Activated T-helper 2 cell treated with anti-CD3 and anti-CD28 coated beads, Interferon-gamma antibody, Interleukin-2, Interleukin-4, amounts not matched to agents 10 μg/mL and 5 μg/mL and 100 μg/mL, durations not matched to agents 14 hours and 24 hours and 36 hours (primary cell): ENCODE data around the gene ABCA2. TPM values are rescaled to one million over a fixed set of nuclear protein-coding genes. Genes with fewer than 3 reads are reported as not detected.

ENCODE experiments used
- DNase-seq: peaks from one replicate; pipeline ENCODE4 v3.0.0; 2021; ENCODE audit warnings: low spot score
- H3K27ac Mint-ChIP-seq: one replicate; pipeline ENCODE4 v1.8.0; 2021; ENCODE audit warnings: mixed read lengths
- H3K27me3 Mint-ChIP-seq: one replicate; pipeline ENCODE4 v1.8.0; 2021; ENCODE audit warnings: low read depth, mixed read lengths
- H3K36me3 Mint-ChIP-seq: one replicate; pipeline ENCODE4 v1.8.0; 2021; ENCODE audit warnings: low read depth, mixed read lengths
- H3K4me1 Mint-ChIP-seq: one replicate; pipeline ENCODE4 v1.8.0; 2021; ENCODE audit warnings: low read depth, mixed read lengths
- H3K4me3 Mint-ChIP-seq: one replicate; pipeline ENCODE4 v1.8.0; 2021; ENCODE audit warnings: low read depth, mild to moderate bottlenecking, moderate library complexity, mixed read lengths
- H3K9me3 Mint-ChIP-seq: one replicate; pipeline ENCODE4 v1.8.0; 2021; ENCODE audit warnings: mixed read lengths
- intact Hi-C: fragments of 100-400 bp; cut with micrococcal nuclease; formaldehyde crosslinking; loops from one replicate; pipeline ENCODE4 v1.15.1; 2023
- total RNA-seq: library from RNA; stranded (reverse); gene quantifications from 2 replicates; pipeline ENCODE4 v1.2.3, GENCODE V29; 2022

ABCA2 gene
- total RNA-seq, 1 donor from 2014 or later, result 27.4 TPM

- H3K4me1 Mint-ChIP-seq, result peaks cover 23% of the 10 kb centered on the region
These were observed 27.7 kb downstream of the ABCA2 start for GRCh38 chr9:137000177-137000930.

GRCh38 chr9:136997830-136998234 lies 30.2 kb downstream of the ABCA2 start:
- DNase-seq, result no peak
- Mint-ChIP-seq H3K36me3 (peaks cover 10% of the 10 kb centered on the region), H3K4me3 (no peak overlapping the region), H3K9me3 (no peaks in the 10 kb centered on the region), H3K4me1 (peaks cover 29% of the 10 kb centered on the region), H3K27me3 (peaks cover 3% of the 10 kb centered on the region), H3K27ac (peak overlapping the region; percentile 1)
- intact Hi-C loops, result no loop called here

More at GRCh38 chr9:137000177-137000930, 27.7 kb downstream of the ABCA2 start:
- Mint-ChIP-seq H3K36me3 (no peaks in the 10 kb centered on the region), H3K4me3 (no peak overlapping the region), H3K27me3 (peaks cover 3% of the 10 kb centered on the region), H3K27ac (peak overlapping the region; percentile 55), H3K9me3 (no peaks in the 10 kb centered on the region)
- DNase-seq, result peak; percentile 27
- intact Hi-C loops, result loop anchor here (2.0 kb wide), 1 partner anchor 34 kb away; no protein-coding TSS in a partner anchor

GRCh38 chr9:136997371-136997770 lies 30.7 kb downstream of the ABCA2 start:
- intact Hi-C loops, result no loop called here
- peaks cover 3% of the 10 kb centered on the region for H3K27me3 Mint-ChIP-seq
- H3K36me3 Mint-ChIP-seq, result peaks cover 10% of the 10 kb centered on the region
- H3K4me3 Mint-ChIP-seq, result no peak overlapping the region
- H3K4me1 Mint-ChIP-seq, result peaks cover 29% of the 10 kb centered on the region
- H3K9me3 Mint-ChIP-seq, result no peaks in the 10 kb centered on the region
- peak overlapping the region; percentile 1 for H3K27ac Mint-ChIP-seq
- DNase-seq, result no peak

- no peak for DNase-seq
- Mint-ChIP-seq H3K27ac (no peak within 1 kb of the TSS), H3K4me3 (no peak within 1 kb of the TSS), H3K9me3 (no peaks in the 10 kb centered on the region), H3K36me3 (peaks cover 10% of the 10 kb centered on the region), H3K4me1 (peaks cover 30% of the 10 kb centered on the region), H3K27me3 (no peaks in the 10 kb centered on the region)
- intact Hi-C loops, result no loop called here
These were observed 31.4 kb downstream of the ABCA2 start, which contains the start of gene CLIC3 for GRCh38 chr9:136996361-136997292. Gene CLIC3 (minus strand): TSS chr9:136996568. CDS start chr9:136996543, 25 bp downstream.

- Mint-ChIP-seq H3K4me1 (peaks cover 31% of the 10 kb centered on the region), H3K36me3 (peaks cover 10% of the 10 kb centered on the region), H3K27ac (no peak overlapping the region), H3K27me3 (no peaks in the 10 kb centered on the region), H3K4me3 (no peak overlapping the region), H3K9me3 (no peaks in the 10 kb centered on the region)
- intact Hi-C loops, result no loop called here
- DNase-seq, result no peak
These were observed 32.2 kb downstream of the ABCA2 start for GRCh38 chr9:136995772-136996311.

GRCh38 chr9:136995362-136995761 lies 32.7 kb downstream of the ABCA2 start:
- Mint-ChIP-seq H3K4me3 (no peak overlapping the region), H3K9me3 (no peaks in the 10 kb centered on the region), H3K36me3 (peaks cover 10% of the 10 kb centered on the region), H3K27ac (no peak overlapping the region), H3K27me3 (no peaks in the 10 kb centered on the region), H3K4me1 (peaks cover 27% of the 10 kb centered on the region)
- no peak for DNase-seq
- intact Hi-C loops, result no loop called here

- peaks cover 3% of the 10 kb centered on the region for H3K27me3 Mint-ChIP-seq
- peaks cover 10% of the 10 kb centered on the region for H3K36me3 Mint-ChIP-seq
- DNase-seq, result no peak
- H3K4me3 Mint-ChIP-seq, result no peak overlapping the region
- no peak overlapping the region for H3K27ac Mint-ChIP-seq
- H3K9me3 Mint-ChIP-seq, result no peaks in the 10 kb centered on the region
- intact Hi-C loops, result loop anchor here (5.0 kb wide), 1 partner anchor 32 kb away; the partner anchor contains the start of gene ABCA2
- peaks cover 22% of the 10 kb centered on the region for H3K4me1 Mint-ChIP-seq
These were observed 33.2 kb downstream of the ABCA2 start for GRCh38 chr9:136994888-136995230.

GRCh38 chr9:136994180-136994887 lies 33.7 kb downstream of the ABCA2 start:
- no peak overlapping the region for H3K27ac Mint-ChIP-seq
- H3K9me3 Mint-ChIP-seq, result no peaks in the 10 kb centered on the region
- peaks cover 22% of the 10 kb centered on the region for H3K4me1 Mint-ChIP-seq
- peaks cover 8% of the 10 kb centered on the region for H3K27me3 Mint-ChIP-seq
- peak overlapping the region; percentile 83 for H3K4me3 Mint-ChIP-seq
- no peak for DNase-seq
- H3K36me3 Mint-ChIP-seq, result peaks cover 10% of the 10 kb centered on the region
- intact Hi-C loops, result loop anchor here (5.0 kb wide), 1 partner anchor 33 kb away; the partner anchor contains the start of gene ABCA2

GRCh38 chr9:136992819-136993369 lies 35.1 kb downstream of the ABCA2 start:
- intact Hi-C loops, result loop anchor here (1.0 to 5.0 kb wide), 3 partner anchors 34 to 202 kb away; partner anchors contain the start of genes ABCA2 and TMEM141
- DNase-seq, result no peak
- no peaks in the 10 kb centered on the region for H3K9me3 Mint-ChIP-seq
- peaks cover 14% of the 10 kb centered on the region for H3K4me1 Mint-ChIP-seq
- peak overlapping the region; percentile 83 for H3K4me3 Mint-ChIP-seq
- peak overlapping the region; percentile 77 for H3K27ac Mint-ChIP-seq
- H3K27me3 Mint-ChIP-seq, result peaks cover 12% of the 10 kb centered on the region
- H3K36me3 Mint-ChIP-seq, result peaks cover 10% of the 10 kb centered on the region

- peak; percentile 93 for DNase-seq
- Mint-ChIP-seq H3K27me3 (peaks cover 17% of the 10 kb centered on the region), H3K4me1 (peaks cover 10% of the 10 kb centered on the region), H3K27ac (peak within 1 kb of the TSS; percentile 77), H3K4me3 (peak within 1 kb of the TSS; percentile 83), H3K9me3 (no peaks in the 10 kb centered on the region), H3K36me3 (peaks cover 10% of the 10 kb centered on the region)
- intact Hi-C loops, result loop anchor here (1.0 to 5.0 kb wide), 3 partner anchors 35 to 201 kb away; partner anchors contain the start of genes ABCA2 and TMEM141
These were observed 35.8 kb downstream of the ABCA2 start, which contains the start of gene PAXX for GRCh38 chr9:136991993-136992818. Gene PAXX (plus strand): TSS chr9:136992422. CDS start chr9:136992444, 22 bp downstream.
